ENCODE data around the gene SEC14L6. TPM values are rescaled to one million over a fixed set of nuclear protein-coding genes. Genes with fewer than 3 reads are reported as not detected.

SEC14L6 gene
- total RNA-seq, 1 experiment from 2014 or later: not detected

- H3K27ac ChIP-seq (ENCODE audit: low read length): no peak overlapping the region
- intact Hi-C loops (cut with micrococcal nuclease; ENCODE audit: unreplicated experiment) (no loop called here), in situ Hi-C loops (cut with HindIII; ENCODE audit: low pct_unique_long_range_greater_than_20kb, low sequenced_read_pairs) (no loop called here)
- H3K36me3 ChIP-seq (ENCODE audit: control insufficient read depth, insufficient read depth, low read length): peaks cover 3% of the 10 kb centered on the region; the same call in 1 of the 2 replicates
- ChIA-PET CTCF (no interaction called here), POLR2A (no interaction called here)
- ATAC-seq (no peak), DNase-seq (ENCODE audit: low read depth, low spot score) (no peak)
- no TSS peak for BruUV-seq (replicated peaks)
- no peaks in the 10 kb centered on the region for H3K4me1 ChIP-seq (ENCODE audit: control insufficient read depth, insufficient read depth, low read length)
- H3K4me3 ChIP-seq (ENCODE audit: low read depth in 2 of 2, low read length in 2 of 2): no peak overlapping the region
- no peak for TF ChIP-seq POLR2AphosphoS5 (IDR thresholded peaks at IDR 0.05; ENCODE audit: low read depth, low read length)
- TF ChIP-seq SIN3A (IDR thresholded peaks at IDR 0.05; ENCODE audit: borderline replicate concordance, insufficient read depth, low read depth, low read length): no peak
- no peak for TF ChIP-seq REST (IDR thresholded peaks at IDR 0.05; ENCODE audit: insufficient read depth in 1 of 2, low read depth in 2 of 2, low read length in 1 of 2)
- no peak for TF ChIP-seq TCF7L2 (IDR thresholded peaks at IDR 0.05; ENCODE audit: low read depth, low read length)
- TF ChIP-seq, protein P1, sequence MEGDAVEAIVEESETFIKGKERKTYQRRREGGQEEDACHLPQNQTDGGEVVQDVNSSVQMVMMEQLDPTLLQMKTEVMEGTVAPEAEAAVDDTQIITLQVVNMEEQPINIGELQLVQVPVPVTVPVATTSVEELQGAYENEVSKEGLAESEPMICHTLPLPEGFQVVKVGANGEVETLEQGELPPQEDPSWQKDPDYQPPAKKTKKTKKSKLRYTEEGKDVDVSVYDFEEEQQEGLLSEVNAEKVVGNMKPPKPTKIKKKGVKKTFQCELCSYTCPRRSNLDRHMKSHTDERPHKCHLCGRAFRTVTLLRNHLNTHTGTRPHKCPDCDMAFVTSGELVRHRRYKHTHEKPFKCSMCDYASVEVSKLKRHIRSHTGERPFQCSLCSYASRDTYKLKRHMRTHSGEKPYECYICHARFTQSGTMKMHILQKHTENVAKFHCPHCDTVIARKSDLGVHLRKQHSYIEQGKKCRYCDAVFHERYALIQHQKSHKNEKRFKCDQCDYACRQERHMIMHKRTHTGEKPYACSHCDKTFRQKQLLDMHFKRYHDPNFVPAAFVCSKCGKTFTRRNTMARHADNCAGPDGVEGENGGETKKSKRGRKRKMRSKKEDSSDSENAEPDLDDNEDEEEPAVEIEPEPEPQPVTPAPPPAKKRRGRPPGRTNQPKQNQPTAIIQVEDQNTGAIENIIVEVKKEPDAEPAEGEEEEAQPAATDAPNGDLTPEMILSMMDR (IDR thresholded peaks at IDR 0.05): no peak
- H3K27me3 ChIP-seq (ENCODE audit: control insufficient read depth, insufficient read depth, low read length): no peaks in the 10 kb centered on the region
- no peaks in the 10 kb centered on the region for H3K9me3 ChIP-seq (ENCODE audit: control insufficient read depth, insufficient read depth, low read depth, low read length)
Observed at GRCh38 chr22:30507670-30508069, 38.9 kb downstream of the SEC14L6 start.

GRCh38 chr22:30506507-30506968 is 40.0 kb downstream of the SEC14L6 start:
- DNase-seq (ENCODE audit: low read depth, low spot score) (no peak), ATAC-seq (no peak)
- H3K4me3 ChIP-seq (ENCODE audit: low read depth in 2 of 2, low read length in 2 of 2): no peak overlapping the region
- ChIA-PET CTCF (no interaction called here), POLR2A (no interaction called here)
- no peaks in the 10 kb centered on the region for H3K9me3 ChIP-seq (ENCODE audit: control insufficient read depth, insufficient read depth, low read depth, low read length)
- H3K27me3 ChIP-seq (ENCODE audit: control insufficient read depth, insufficient read depth, low read length): no peaks in the 10 kb centered on the region
- no peaks in the 10 kb centered on the region for H3K4me1 ChIP-seq (ENCODE audit: control insufficient read depth, insufficient read depth, low read length)
- intact Hi-C loops (cut with micrococcal nuclease; ENCODE audit: unreplicated experiment) (no loop called here), in situ Hi-C loops (cut with HindIII; ENCODE audit: low pct_unique_long_range_greater_than_20kb, low sequenced_read_pairs) (no loop called here)
- BruUV-seq (replicated peaks): no TSS peak
- no peak overlapping the region for H3K27ac ChIP-seq (ENCODE audit: low read length)
- H3K36me3 ChIP-seq (ENCODE audit: control insufficient read depth, insufficient read depth, low read length): peaks cover 3% of the 10 kb centered on the region; the same call in 1 of the 2 replicates
- no peak for TF ChIP-seq REST (IDR thresholded peaks at IDR 0.05; ENCODE audit: insufficient read depth in 1 of 2, low read depth in 2 of 2, low read length in 1 of 2)
- TF ChIP-seq POLR2AphosphoS5 (IDR thresholded peaks at IDR 0.05; ENCODE audit: low read depth, low read length): no peak
- TF ChIP-seq, protein P1 (IDR thresholded peaks at IDR 0.05): no peak
- no peak for TF ChIP-seq TCF7L2 (IDR thresholded peaks at IDR 0.05; ENCODE audit: low read depth, low read length)
- no peak for TF ChIP-seq SIN3A (IDR thresholded peaks at IDR 0.05; ENCODE audit: borderline replicate concordance, insufficient read depth, low read depth, low read length)

All from Panc1 (cell line).